H1 (cell line): Measurements from ENCODE around the gene SMOC2. TPM values are rescaled to one million over a fixed set of nuclear protein-coding genes. Genes with fewer than 3 reads are reported as not detected.

Experiments
- FOSL1 ChIP-seq: IDR thresholded peaks from 2 replicates; pipeline ENCODE4 v1.6.1; 2011; ENCODE audit warnings: mild to moderate bottlenecking, low read depth, low read length, moderate library complexity; ENCODE audit not compliant: insufficient read depth
- POLR2AphosphoS5 ChIP-seq: IDR thresholded peaks from 2 replicates; pipeline ENCODE4 v1.6.1; 2011; ENCODE audit warnings: low read depth, low read length
- polyA plus RNA-seq, 7 experiments: library from polyadenylated mRNA; depleted of rRNA in 3 of 7; stranded (reverse) in 5 of 7; unstranded in 2 of 7; fragments of >200 nt in 5 of 7; fragments of 200-250 nt in 2 of 7; gene quantifications; 1 replicate in 5 of 7; 2 replicates in 1 of 7; 4 replicates in 1 of 7; pipeline versions ENCODE4 v1.2.1 to v1.2.3, GENCODE V29; 2011 to 2013; ENCODE audit warnings: missing spikeins in 2 of 7, mixed read lengths in 2 of 7
- total RNA-seq: library from RNA; stranded (reverse); fragmentation: NEBNext Ultra II Directional; extraction: Animal tissue kit (Norgen Biotek cat#: 25700); gene quantifications from 2 replicates; pipeline ENCODE4 v1.2.1, GENCODE V29; 2021

SMOC2 gene
- total and polyA plus RNA-seq, 2 of the 8 experiments (the other 6 are each of a cell fraction or from before 2014, with no cell fraction given) = 7.7 to 8.5 TPM

DNA sequence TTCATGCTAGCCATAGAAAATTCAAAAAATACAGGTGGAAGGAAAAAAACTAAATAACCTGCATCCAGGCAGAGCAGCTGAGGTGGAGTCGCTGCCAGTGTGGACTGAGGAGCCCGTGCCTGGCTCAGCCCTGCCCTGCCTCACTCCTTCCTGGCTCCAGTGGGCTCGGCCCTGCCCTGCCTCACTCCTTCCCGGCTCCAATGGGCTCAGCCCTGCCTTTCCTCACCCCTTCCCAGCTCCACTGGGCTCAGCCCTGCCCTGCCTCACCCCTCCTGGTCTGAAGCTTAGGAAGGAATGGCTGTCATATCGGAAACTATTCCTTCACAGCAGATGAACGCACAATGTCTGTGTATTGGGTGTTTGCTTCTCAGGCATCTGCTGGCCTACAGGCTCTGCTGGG, 142.1 kb downstream of the SMOC2 start (continued):
- TF ChIP-seq FOSL1 (no peak), POLR2AphosphoS5 (no peak)
